NCI-H1436 treated with DMSO at 0.1 percent for 48 hours (cell line): ENCODE results near the gene MAP3K7CL.

ENCODE experiments used
- DNase-seq: peaks from one replicate; lab custom pipeline; 2025; lab: John Stamatoyannopoulos, UW

Gene MAP3K7CL

GRCh38 chr21:29130270-29130969 lies at the start of gene MAP3K7CL:
Gene MAP3K7CL (plus strand): TSS chr21:29130644. CDS start chr21:29133345, 2,701 bp downstream.
- DNase-seq = no peak

GRCh38 chr21:29082046-29082815 lies 48.2 kb upstream of the MAP3K7CL start:
- DNase-seq = no peak

- DNase-seq = no peak
These were observed 47.1 kb upstream of the MAP3K7CL start for GRCh38 chr21:29083306-29083705.

GRCh38 chr21:29084372-29084771 lies 46.1 kb upstream of the MAP3K7CL start:
- no peak for DNase-seq

- DNase-seq = no peak
These were observed 45.2 kb upstream of the MAP3K7CL start for GRCh38 chr21:29085106-29085752.

GRCh38 chr21:29091033-29091432 lies 39.4 kb upstream of the MAP3K7CL start:
- DNase-seq = no peak

GRCh38 chr21:29092102-29092959 lies 38.1 kb upstream of the MAP3K7CL start:
- no peak for DNase-seq

- DNase-seq = no peak
These were observed 34.0 kb upstream of the MAP3K7CL start for GRCh38 chr21:29096218-29097015.

- no peak for DNase-seq
These were observed 32.3 kb upstream of the MAP3K7CL start for GRCh38 chr21:29098156-29098555.

- no peak for DNase-seq
These were observed 27.6 kb upstream of the MAP3K7CL start for GRCh38 chr21:29102791-29103257.

GRCh38 chr21:29104239-29104708 lies 26.2 kb upstream of the MAP3K7CL start:
- DNase-seq = no peak

- no peak for DNase-seq
These were observed 25.2 kb upstream of the MAP3K7CL start for GRCh38 chr21:29105218-29105617.

- DNase-seq = no peak
These were observed 15.5 kb upstream of the MAP3K7CL start for GRCh38 chr21:29114765-29115500.

GRCh38 chr21:29115899-29116298 lies 14.5 kb upstream of the MAP3K7CL start:
- DNase-seq = no peak

GRCh38 chr21:29117372-29117955 lies 13.0 kb upstream of the MAP3K7CL start:
- DNase-seq = no peak

- no peak for DNase-seq
These were observed 8.7 kb upstream of the MAP3K7CL start for GRCh38 chr21:29121759-29122158.

GRCh38 chr21:29124645-29125044 lies 5.8 kb upstream of the MAP3K7CL start:
- no peak for DNase-seq

- no peak for DNase-seq
These were observed 5.3 kb upstream of the MAP3K7CL start for GRCh38 chr21:29125191-29125590.

GRCh38 chr21:29125979-29126378 lies 4.5 kb upstream of the MAP3K7CL start:
- DNase-seq = no peak

- DNase-seq = no peak
These were observed 2.8 kb downstream of the MAP3K7CL start for GRCh38 chr21:29133241-29133640.
